ENCODE data around the gene ENGASE. TPM values are rescaled to one million over a fixed set of nuclear protein-coding genes. Genes with fewer than 3 reads are reported as not detected.

ENGASE gene
- total RNA-seq, 1 donor from 2014 or later = 76.2 TPM

DNA sequence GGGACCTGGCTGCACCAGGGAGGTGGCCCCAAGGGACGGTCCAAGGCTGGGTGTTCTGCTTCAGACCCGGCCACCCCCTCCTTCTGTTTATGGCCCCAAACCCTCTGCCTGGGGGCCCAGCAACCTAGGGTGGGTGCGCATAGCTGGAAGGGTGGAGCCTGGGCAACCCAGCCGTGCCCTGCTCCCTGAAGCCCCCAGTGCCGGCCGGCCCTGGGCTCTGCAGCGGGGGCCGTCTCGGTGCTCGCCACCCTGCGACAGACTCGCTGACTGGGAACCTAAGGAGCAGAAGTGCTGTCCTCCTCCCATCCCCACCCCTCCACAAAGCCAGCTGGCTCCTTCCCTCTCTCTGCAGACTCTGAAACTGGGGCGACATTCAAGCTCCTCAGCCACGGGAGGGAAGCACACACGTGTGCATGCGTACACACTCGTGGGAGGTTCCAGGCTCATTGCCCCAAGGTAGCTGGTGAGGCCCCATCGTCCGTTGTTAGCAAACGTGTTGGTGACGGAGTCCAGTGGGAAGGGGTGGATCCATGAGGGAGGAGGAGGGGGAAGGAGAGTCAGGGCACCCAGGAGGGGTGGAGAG, 43.4 kb downstream of the ENGASE start:
- H3K27me3 Mint-ChIP-seq (ENCODE audit: low read depth) = peaks cover 36% of the 10 kb centered on the region
- H3K9me3 Mint-ChIP-seq = no peaks in the 10 kb centered on the region
- no peak overlapping the region for H3K4me3 Mint-ChIP-seq
- DNase-seq (ENCODE audit: low spot score in 2 of 2, unreplicated experiment in 2 of 2) = no peak
- H3K4me1 Mint-ChIP-seq = peaks cover 10% of the 10 kb centered on the region
- no peaks in the 10 kb centered on the region for H3K36me3 Mint-ChIP-seq
- TF ChIP-seq, protein P1, sequence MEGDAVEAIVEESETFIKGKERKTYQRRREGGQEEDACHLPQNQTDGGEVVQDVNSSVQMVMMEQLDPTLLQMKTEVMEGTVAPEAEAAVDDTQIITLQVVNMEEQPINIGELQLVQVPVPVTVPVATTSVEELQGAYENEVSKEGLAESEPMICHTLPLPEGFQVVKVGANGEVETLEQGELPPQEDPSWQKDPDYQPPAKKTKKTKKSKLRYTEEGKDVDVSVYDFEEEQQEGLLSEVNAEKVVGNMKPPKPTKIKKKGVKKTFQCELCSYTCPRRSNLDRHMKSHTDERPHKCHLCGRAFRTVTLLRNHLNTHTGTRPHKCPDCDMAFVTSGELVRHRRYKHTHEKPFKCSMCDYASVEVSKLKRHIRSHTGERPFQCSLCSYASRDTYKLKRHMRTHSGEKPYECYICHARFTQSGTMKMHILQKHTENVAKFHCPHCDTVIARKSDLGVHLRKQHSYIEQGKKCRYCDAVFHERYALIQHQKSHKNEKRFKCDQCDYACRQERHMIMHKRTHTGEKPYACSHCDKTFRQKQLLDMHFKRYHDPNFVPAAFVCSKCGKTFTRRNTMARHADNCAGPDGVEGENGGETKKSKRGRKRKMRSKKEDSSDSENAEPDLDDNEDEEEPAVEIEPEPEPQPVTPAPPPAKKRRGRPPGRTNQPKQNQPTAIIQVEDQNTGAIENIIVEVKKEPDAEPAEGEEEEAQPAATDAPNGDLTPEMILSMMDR (IDR thresholded peaks at IDR 0.05; ENCODE audit: unreplicated experiment) = no peak
- H3K27ac Mint-ChIP-seq = no peak overlapping the region

DNA sequence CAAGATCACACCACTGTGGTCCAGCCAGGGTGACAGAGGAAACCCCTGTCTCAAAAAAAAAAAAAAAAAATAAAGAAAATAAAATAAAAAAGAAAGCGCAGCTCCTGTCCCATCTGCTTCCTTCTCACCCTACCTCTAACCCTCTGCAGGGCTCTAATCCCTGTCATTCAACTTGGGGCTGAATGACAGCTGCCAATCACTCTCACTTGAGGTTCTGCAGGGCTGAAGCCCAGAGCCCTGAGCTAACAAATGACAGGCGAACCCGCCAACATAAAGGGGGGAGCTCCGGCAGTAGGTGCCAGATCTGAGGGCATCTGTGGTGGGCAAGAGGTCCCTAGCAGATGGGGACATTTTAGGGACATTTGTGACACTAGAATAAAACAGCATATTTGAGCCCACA, 44.3 kb downstream of the ENGASE start:
- H3K9me3 Mint-ChIP-seq = no peaks in the 10 kb centered on the region
- H3K27me3 Mint-ChIP-seq (ENCODE audit: low read depth) = peaks cover 29% of the 10 kb centered on the region
- H3K36me3 Mint-ChIP-seq = no peaks in the 10 kb centered on the region
- H3K4me3 Mint-ChIP-seq = no peak overlapping the region
- no peak for DNase-seq (ENCODE audit: low spot score in 2 of 2, unreplicated experiment in 2 of 2)
- H3K27ac Mint-ChIP-seq = no peak overlapping the region
- peaks cover 7% of the 10 kb centered on the region for H3K4me1 Mint-ChIP-seq
- TF ChIP-seq, protein P1 (IDR thresholded peaks at IDR 0.05; ENCODE audit: unreplicated experiment) = no peak

DNA sequence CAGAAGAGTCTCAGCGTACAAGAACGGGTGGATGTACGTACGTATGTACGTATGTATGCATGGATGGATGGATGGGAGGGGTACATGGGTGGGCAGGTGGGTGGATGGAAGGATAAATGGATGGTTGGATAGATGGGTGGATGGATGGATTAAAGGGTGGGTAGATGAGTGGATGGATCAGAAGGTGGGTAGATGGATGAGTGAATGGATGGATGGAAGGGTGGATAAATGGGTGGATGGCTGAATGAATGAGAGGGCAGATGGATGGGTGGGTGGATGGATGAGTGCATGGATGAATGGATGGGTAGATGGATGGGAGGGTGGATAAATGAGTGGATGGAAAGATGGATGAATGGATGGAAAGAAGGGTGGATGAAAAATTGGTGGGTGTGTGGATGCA, 45.6 kb downstream of the ENGASE start:
- Mint-ChIP-seq H3K36me3 (no peaks in the 10 kb centered on the region), H3K27me3 (ENCODE audit: low read depth) (peaks cover 29% of the 10 kb centered on the region), H3K27ac (no peak overlapping the region), H3K4me1 (no peaks in the 10 kb centered on the region), H3K9me3 (no peaks in the 10 kb centered on the region), H3K4me3 (no peak overlapping the region)
- TF ChIP-seq, protein P1 (IDR thresholded peaks at IDR 0.05; ENCODE audit: unreplicated experiment) = no peak
- no peak for DNase-seq (ENCODE audit: low spot score in 2 of 2, unreplicated experiment in 2 of 2)

DNA sequence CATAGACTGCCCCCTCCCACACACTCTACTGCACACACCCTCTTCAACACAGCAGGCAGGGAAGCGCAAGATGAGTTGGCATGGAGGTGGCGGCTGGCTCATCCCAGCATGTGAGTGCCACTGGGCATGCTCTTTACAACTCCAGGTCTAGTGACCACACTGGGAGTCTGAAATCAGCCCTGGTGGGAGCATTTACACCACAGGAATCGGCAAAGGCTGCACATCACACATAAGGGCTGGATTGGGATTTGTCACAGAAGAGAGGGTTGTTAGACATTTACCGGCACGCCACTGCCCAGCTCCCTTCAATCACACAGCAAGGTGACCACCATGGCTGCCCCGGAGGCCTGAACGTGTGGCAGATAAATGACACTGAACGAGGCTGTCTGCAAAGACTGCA, 49.4 kb downstream of the ENGASE start:
- DNase-seq (ENCODE audit: low spot score in 2 of 2, unreplicated experiment in 2 of 2) = no peak
- TF ChIP-seq, protein P1 (IDR thresholded peaks at IDR 0.05; ENCODE audit: unreplicated experiment) = no peak
- Mint-ChIP-seq H3K4me3 (no peak overlapping the region), H3K36me3 (no peaks in the 10 kb centered on the region), H3K27me3 (ENCODE audit: low read depth) (peaks cover 40% of the 10 kb centered on the region), H3K4me1 (no peaks in the 10 kb centered on the region), H3K27ac (no peak overlapping the region), H3K9me3 (no peaks in the 10 kb centered on the region)

DNA sequence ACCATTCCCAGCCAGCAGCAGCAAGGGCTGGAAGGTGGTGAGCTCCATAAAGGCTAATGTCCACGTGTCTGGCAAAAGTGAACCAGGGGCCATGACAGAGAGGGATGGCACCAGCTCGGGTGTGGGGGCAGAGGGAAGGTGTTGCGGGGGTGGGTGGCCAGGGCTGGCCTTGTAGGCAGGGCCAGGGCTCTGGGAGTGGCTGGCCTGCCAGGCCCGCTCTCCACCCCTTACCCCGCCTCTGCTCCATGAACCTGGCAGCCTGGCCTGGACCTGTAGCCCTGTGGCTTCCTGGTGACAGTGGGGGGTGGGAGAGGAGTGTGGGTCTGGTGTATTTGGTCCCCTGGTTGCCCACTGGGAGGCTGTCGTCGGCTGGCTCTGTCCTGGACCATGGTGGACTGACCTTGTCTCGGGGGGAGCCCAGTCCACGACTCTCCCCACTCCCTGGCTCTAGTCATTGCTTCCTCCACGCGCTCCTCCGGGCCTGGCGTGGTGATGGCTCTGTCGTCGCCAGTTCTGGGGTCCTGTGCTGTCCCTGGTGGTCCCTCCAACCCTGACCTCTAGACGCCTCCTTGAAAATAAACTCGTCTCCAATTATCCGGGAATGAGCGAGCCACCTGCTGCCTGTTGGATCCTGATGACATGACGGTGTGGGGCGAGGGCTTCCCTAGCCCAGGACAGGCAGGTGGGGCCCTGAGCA, 50.0 kb downstream of the ENGASE start:
- Mint-ChIP-seq H3K27me3 (ENCODE audit: low read depth) (peaks cover 47% of the 10 kb centered on the region), H3K4me1 (no peaks in the 10 kb centered on the region), H3K27ac (no peak overlapping the region), H3K36me3 (no peaks in the 10 kb centered on the region), H3K9me3 (no peaks in the 10 kb centered on the region), H3K4me3 (no peak overlapping the region)
- TF ChIP-seq, protein P1 (IDR thresholded peaks at IDR 0.05; ENCODE audit: unreplicated experiment) = no peak
- DNase-seq (ENCODE audit: low spot score in 2 of 2, unreplicated experiment in 2 of 2) = no peak
